ENCODE results near the gene NGEF. TPM values are rescaled to one million over a fixed set of nuclear protein-coding genes. Genes with fewer than 3 reads are reported as not detected.

NGEF gene
- total RNA-seq, 1 experiment from 2014 or later = 1.9 TPM

DNA sequence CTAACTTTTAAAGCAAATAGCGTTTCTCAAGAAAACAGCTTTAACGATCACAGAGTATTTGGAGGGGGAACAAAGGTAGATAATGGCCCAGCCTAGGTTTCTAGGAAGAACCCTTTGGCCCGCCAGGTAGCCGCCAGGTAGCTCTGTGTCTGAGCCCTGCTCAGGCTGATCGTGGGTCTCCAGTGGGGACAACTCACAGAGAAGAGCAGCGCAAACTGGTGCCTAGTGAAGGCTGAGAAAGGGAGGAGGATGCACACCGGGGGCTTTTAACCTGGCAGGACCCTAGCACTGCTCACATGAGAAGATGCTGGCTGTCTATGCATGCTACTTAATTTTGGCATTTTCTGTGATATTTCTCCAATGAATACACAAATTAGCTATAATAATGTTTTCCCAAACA is 5.8 kb downstream of the NGEF start:
- Histone ChIP-seq H3K9me3 (ENCODE audit: control insufficient read depth, low read depth, low read length) (no peaks in the 10 kb centered on the region), H2AFZ (ENCODE audit: low read length) (no peak overlapping the region)

More for the DNA sequence above, 5.8 kb downstream of the NGEF start:
- Histone ChIP-seq H3K23ac (ENCODE audit: insufficient read length, low read depth, low read length) (no peak overlapping the region), H2BK15ac (ENCODE audit: low read depth, low read length) (no peak overlapping the region), H3K79me1 (ENCODE audit: insufficient read depth, low read depth, low read length, poor library complexity, severe bottlenecking) (no peaks in the 10 kb centered on the region), H3K4me2 (ENCODE audit: insufficient read depth, insufficient read length, low read length) (no peak overlapping the region), H3K27me3 (ENCODE audit: insufficient read depth, low read length) (no peaks in the 10 kb centered on the region), H3K4ac (ENCODE audit: low read depth, low read length) (no peak overlapping the region), H3K18ac (ENCODE audit: insufficient read length, low read depth, low read length) (no peak overlapping the region), H3K14ac (ENCODE audit: insufficient read depth, low read length) (no peak overlapping the region), H3K27ac (ENCODE audit: insufficient read length, low read depth, low read length) (no peak overlapping the region), H3K56ac (ENCODE audit: insufficient read length, low read depth, low read length) (no peak overlapping the region), H4K5ac (ENCODE audit: insufficient read length, low read depth, low read length) (no peak overlapping the region), H3T11ph (ENCODE audit: low read length) (no peak overlapping the region), H2BK12ac (ENCODE audit: insufficient read length, low read depth, low read length) (no peak overlapping the region), H2BK5ac (ENCODE audit: insufficient read length, low read length) (no peak overlapping the region), H4K8ac (replicated peaks; ENCODE audit: insufficient read length, low read depth, low read length) (no peak overlapping the region), H3K4me1 (ENCODE audit: insufficient read depth, low read length) (no peaks in the 10 kb centered on the region), H3K23me2 (ENCODE audit: insufficient read length, low read depth, low read length, poor library complexity, severe bottlenecking) (no peaks in the 10 kb centered on the region), H3K79me2 (ENCODE audit: insufficient read depth, low read length) (no peaks in the 10 kb centered on the region), H2BK120ac (ENCODE audit: low read depth, low read length, poor library complexity, severe bottlenecking) (no peak overlapping the region), H2AK5ac (ENCODE audit: insufficient read length, low read length) (no peak overlapping the region), H4K91ac (ENCODE audit: insufficient read length, low read depth, low read length) (no peak overlapping the region), H3K9ac (ENCODE audit: extremely low read depth, insufficient read length, low read length) (no peak overlapping the region), H2BK20ac (ENCODE audit: low read depth, low read length, poor library complexity, severe bottlenecking) (no peak overlapping the region), H4K20me1 (ENCODE audit: control insufficient read depth, insufficient read depth, insufficient read length) (no peaks in the 10 kb centered on the region)
- Mint-ChIP-seq H3K9me3 (no peaks in the 10 kb centered on the region), H3K27ac (no peak overlapping the region), H3K4me3 (no peak overlapping the region), H3K36me3 (ENCODE audit: insufficient read depth in 1 of 3, low read depth in 3 of 3) (no peaks in the 10 kb centered on the region), H3K4me1 (no peaks in the 10 kb centered on the region), H3K27me3 (ENCODE audit: low read depth) (peaks cover 3% of the 10 kb centered on the region)
- DNase-seq = no peak
- no peak for TF ChIP-seq CTCF (conservative IDR thresholded peaks at IDR 0.05)
- no CpG with 5 or more reads among the region's 7 CpGs for WGBS (ENCODE audit: extremely low coverage, insufficient read length, low lambda C conversion rate)

Measured in H9 (cell line).